H1 (cell line): ENCODE data around the gene TRIM60.
"Not testable (repeated sequence)": the region's sequence is repeated elsewhere in the genome, so short reads cannot be mapped to it uniquely, and the experiment has no call there.

Experiments used
- ASH2L ChIP-seq: fragments of 200-600, 300-600 bp; sonication (generic); IDR thresholded peaks from one replicate; pipeline ENCODE4 v1.7.1; 2017; ENCODE audit warnings: low read length
- SP1 ChIP-seq: IDR thresholded peaks from 2 replicates; pipeline ENCODE4 v1.6.1; 2011; ENCODE audit warnings: low read depth, low read length
- TF ChIP-seq, protein P1 (sequence below), 3 experiments: IDR thresholded peaks; 1 replicate in 2 of 3; 2 replicates in 1 of 3; pipeline versions ENCODE4 v1.5.1 to v1.6.1; 2011; ENCODE audit warnings: low read length in 3 of 3, mild to moderate bottlenecking in 3 of 3, inconsistent platforms in 2 of 3, low read depth in 1 of 3, moderate library complexity in 1 of 3; ENCODE audit not compliant: insufficient read depth in 1 of 3; ENCODE audit errors: control extremely low read depth in 1 of 3

DNA sequence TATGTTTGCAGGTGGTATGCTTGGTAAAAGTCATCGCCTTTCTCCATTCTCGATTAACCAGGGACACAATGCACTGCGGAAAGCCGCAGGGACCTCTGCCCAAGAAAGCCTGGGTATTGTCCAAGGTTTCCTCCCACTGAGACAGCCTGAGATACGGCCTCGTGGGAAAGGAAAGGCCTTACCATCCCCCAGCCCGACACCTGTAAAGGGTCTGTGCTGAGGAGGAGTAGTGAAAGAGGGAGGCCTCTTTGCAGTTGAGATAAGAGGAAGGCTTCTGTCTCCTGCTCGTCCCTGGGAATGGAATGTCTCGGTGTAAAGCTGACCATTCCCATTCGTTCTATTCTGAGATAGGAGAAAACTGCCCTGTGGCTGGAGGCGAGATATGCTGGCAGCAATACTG, 41.5 kb downstream of the TRIM60 start:
- TF ChIP-seq, protein P1, sequence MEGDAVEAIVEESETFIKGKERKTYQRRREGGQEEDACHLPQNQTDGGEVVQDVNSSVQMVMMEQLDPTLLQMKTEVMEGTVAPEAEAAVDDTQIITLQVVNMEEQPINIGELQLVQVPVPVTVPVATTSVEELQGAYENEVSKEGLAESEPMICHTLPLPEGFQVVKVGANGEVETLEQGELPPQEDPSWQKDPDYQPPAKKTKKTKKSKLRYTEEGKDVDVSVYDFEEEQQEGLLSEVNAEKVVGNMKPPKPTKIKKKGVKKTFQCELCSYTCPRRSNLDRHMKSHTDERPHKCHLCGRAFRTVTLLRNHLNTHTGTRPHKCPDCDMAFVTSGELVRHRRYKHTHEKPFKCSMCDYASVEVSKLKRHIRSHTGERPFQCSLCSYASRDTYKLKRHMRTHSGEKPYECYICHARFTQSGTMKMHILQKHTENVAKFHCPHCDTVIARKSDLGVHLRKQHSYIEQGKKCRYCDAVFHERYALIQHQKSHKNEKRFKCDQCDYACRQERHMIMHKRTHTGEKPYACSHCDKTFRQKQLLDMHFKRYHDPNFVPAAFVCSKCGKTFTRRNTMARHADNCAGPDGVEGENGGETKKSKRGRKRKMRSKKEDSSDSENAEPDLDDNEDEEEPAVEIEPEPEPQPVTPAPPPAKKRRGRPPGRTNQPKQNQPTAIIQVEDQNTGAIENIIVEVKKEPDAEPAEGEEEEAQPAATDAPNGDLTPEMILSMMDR (IDR thresholded peaks at IDR 0.05; ENCODE audit: control extremely low read depth in 1 of 3, insufficient read depth in 1 of 3, low read depth in 1 of 3, low read length in 3 of 3): not testable (repeated sequence)
- not testable (repeated sequence) for TF ChIP-seq ASH2L, SP1
